Subcutaneous adipose tissue (tissue), 4 donors: ENCODE measurements around the gene PAFAH1B1. TPM values are rescaled to one million over a fixed set of nuclear protein-coding genes. Genes with fewer than 3 reads are reported as not detected.

Experiments used
- CTCF ChIP-seq: fragments of 450-650 bp; IDR thresholded peaks from one replicate; pipeline ENCODE4 v1.5.1; 2016; ENCODE audit warnings: low read depth, mild to moderate bottlenecking, control low read depth, antibody characterized with exemption, moderate library complexity
- total RNA-seq, 4 donors: library from RNA; depleted of rRNA; stranded (reverse); fragments of >200 nt; gene quantifications; one replicate each; pipeline ENCODE4 v1.1.0, GENCODE V29; 2016

The PAFAH1B1 gene
- total RNA-seq, 4 donors from 2014 or later, result 102 to 145 (median 138) TPM

- no peak for TF ChIP-seq CTCF
These were observed 31.1 kb upstream of the PAFAH1B1 start for GRCh38 chr17:2562162-2562858.

- no peak for TF ChIP-seq CTCF
These were observed 30.4 kb upstream of the PAFAH1B1 start for GRCh38 chr17:2563061-2563460.

GRCh38 chr17:2563543-2563942, 29.9 kb upstream of the PAFAH1B1 start:
- TF ChIP-seq CTCF, result no peak

GRCh38 chr17:2564877-2565276, 28.6 kb upstream of the PAFAH1B1 start:
- no peak for TF ChIP-seq CTCF

- no peak for TF ChIP-seq CTCF
These were observed 27.4 kb upstream of the PAFAH1B1 start for GRCh38 chr17:2566056-2566455.

GRCh38 chr17:2571523-2572303, 21.7 kb upstream of the PAFAH1B1 start:
- TF ChIP-seq CTCF, result no peak

GRCh38 chr17:2580151-2580550, 13.3 kb upstream of the PAFAH1B1 start:
- TF ChIP-seq CTCF, result no peak
